Left lobe of liver (tissue), 2 donors: ENCODE results near the gene ASPN. TPM values are rescaled to one million over a fixed set of nuclear protein-coding genes. Genes with fewer than 3 reads are reported as not detected.
"Not testable (repeated sequence)": the region's sequence is repeated elsewhere in the genome, so short reads cannot be mapped to it uniquely, and the experiment has no call there.

Experiments
- ATAC-seq: fragments of 200-7000 bp; cut with Tn5 transposase; one replicate; pipeline ENCODE4 v1.9.1; 2020; ENCODE audit warnings: mild to moderate bottlenecking, moderate library complexity
- DNase-seq: peaks from one replicate; pipeline ENCODE4 v3.0.0-alpha.2; 2020; ENCODE audit warnings: low spot score
- total RNA-seq: library from RNA; stranded (reverse); gene quantifications from one replicate; pipeline ENCODE4 v1.2.1, GENCODE V29; 2021
- donor health status: DM: no; HTN: no; CAD: no; lungs with moderate emphysema.
- donor health status: DM: no; HTN: yes; CAD: no.

The ASPN gene
- total RNA-seq, 1 donor from 2014 or later = 5.4 TPM

GRCh38 chr9:92423612-92424011 lies 58.7 kb downstream of the ASPN start:
- ATAC-seq = no peak
- no peak for DNase-seq

- no peak for ATAC-seq
- DNase-seq = no peak
Measured at GRCh38 chr9:92422611-92423338, 59.5 kb downstream of the ASPN start.

GRCh38 chr9:92414566-92414965 lies 67.7 kb downstream of the ASPN start:
- ATAC-seq (no peak), DNase-seq (no peak)

GRCh38 chr9:92411157-92411556 lies 71.1 kb downstream of the ASPN start:
- DNase-seq, ATAC-seq: not testable (repeated sequence)

- no peak for ATAC-seq
Measured at GRCh38 chr9:92408747-92409478, 73.4 kb downstream of the ASPN start.

GRCh38 chr9:92407818-92408217 lies 74.5 kb downstream of the ASPN start:
- ATAC-seq (no peak), DNase-seq (no peak)

More at GRCh38 chr9:92408747-92409478, 73.4 kb downstream of the ASPN start:
- DNase-seq = no peak

- DNase-seq (no peak), ATAC-seq (peak; percentile 67)
Measured at GRCh38 chr9:92406477-92406876, 75.8 kb downstream of the ASPN start.

Other genes with a start within 250 kb of the ASPN start
- gene IARS1, start 188.8 kb downstream of the ASPN start, total RNA-seq = 31.5 TPM
- 9.7 TPM for gene NOL8, start 157.2 kb downstream of the ASPN start, total RNA-seq
- 1.2 TPM for gene CENPP, start 156.6 kb downstream of the ASPN start, total RNA-seq
- not detected for gene OGN, start 77.9 kb downstream of the ASPN start, total RNA-seq
- 0.13 TPM for gene OMD, start 58.0 kb downstream of the ASPN start, total RNA-seq
- gene ECM2, start 53.5 kb upstream of the ASPN start, total RNA-seq = 21.0 TPM
- 1.8 TPM for gene IPPK, start 187.6 kb upstream of the ASPN start, total RNA-seq